Stomach (tissue), 9 donors: ENCODE results near the gene RPS5. TPM values are rescaled to one million over a fixed set of nuclear protein-coding genes. Genes with fewer than 3 reads are reported as not detected.

Experiments used
- DNase-seq, 2 donors: peaks; one replicate each; pipeline versions ENCODE4 v3.0.0 to v3.0.0-alpha.2; 2013 to 2019
- H3K27ac ChIP-seq, 5 donors: fragments of 200-600 bp in 4 of 5; sonication (generic) in 4 of 5; one replicate each; pipeline ENCODE4 v1.5.1; 2013 to 2019; ENCODE audit warnings: mild to moderate bottlenecking in 1 of 5, moderate library complexity in 1 of 5
- H3K27me3 ChIP-seq, 3 donors: fragments of 200-600 bp; sonication (generic); one replicate each; pipeline ENCODE4 v1.5.1; 2017 to 2019; ENCODE audit warnings: mixed run types in 1 of 3
- H3K36me3 ChIP-seq, 4 donors: fragments of 200-600 bp; sonication (generic); 1 replicate in 3 of 4; 2 replicates in 1 of 4; pipeline ENCODE4 v1.5.1; 2016 to 2019
- H3K4me1 ChIP-seq, 4 donors: fragments of 200-600 bp; sonication (generic); one replicate each; pipeline ENCODE4 v1.5.1; 2016 to 2019
- H3K4me3 ChIP-seq, 4 donors: fragments of 200-600 bp; sonication (generic) in 3 of 4; one replicate each; pipeline ENCODE4 v1.5.1; 2016 to 2019; ENCODE audit warnings: mild to moderate bottlenecking in 1 of 4
- H3K9me3 ChIP-seq, 4 donors: fragments of 200-600 bp; sonication (generic); one replicate each; pipeline ENCODE4 v1.5.1; 2016 to 2019
- CTCF ChIP-seq, 7 experiments: fragments of 450-650 bp in 4 of 7; fragments of 200-600 bp in 3 of 7; sonication (generic) in 3 of 7; IDR thresholded peaks; one replicate each; pipeline ENCODE4 v1.5.1; 2016 to 2019; ENCODE audit warnings: antibody characterized with exemption in 7 of 7, control low read depth in 2 of 7, mild to moderate bottlenecking in 1 of 7
- EP300 ChIP-seq: sonication (generic); formaldehyde crosslinking; IDR thresholded peaks from one replicate; pipeline ENCODE4 v1.6.1; 2017; ENCODE audit warnings: antibody characterized with exemption
- POLR2A ChIP-seq, 4 donors: fragments of 450-650 bp; IDR thresholded peaks; one replicate each; pipeline ENCODE4 v1.6.1; 2016; ENCODE audit warnings: antibody characterized with exemption in 4 of 4, control low read depth in 2 of 4, mild to moderate bottlenecking in 1 of 4, moderate library complexity in 1 of 4
- POLR2AphosphoS5 ChIP-seq, 3 donors: sonication (generic); formaldehyde crosslinking; IDR thresholded peaks; one replicate each; pipeline ENCODE4 v1.6.1; 2016; ENCODE audit warnings: antibody characterized with exemption in 3 of 3
- WGBS, 5 donors: extraction: QIAGEN DNeasy Blood & Tissue Kit in 3 of 5; methylation state at CpG; one replicate each; pipeline versions ENCODE4 v1.1.5 to v1.1.7; 2013 to 2018; 5-methylcytosine and 5-hydroxymethylcytosine counted together
- intact Hi-C: fragments of 100-400 bp; cut with DNase I; formaldehyde crosslinking; loops from one replicate; pipeline ENCODE4 v1.15.1; 2023; ENCODE audit warnings: low total_unique reads
- polyA plus RNA-seq, 3 donors: library from polyadenylated mRNA; stranded (reverse); fragments of 200-250 nt; gene quantifications; one replicate each; pipeline ENCODE4 v1.2.3, GENCODE V29; 2013
- total RNA-seq, 5 donors: library from RNA; depleted of rRNA; stranded (reverse); fragments of >200 nt; gene quantifications; one replicate each; pipeline versions ENCODE4 v1.1.0 to v1.2.3, GENCODE V29; 2014 to 2016
- donor health status: healthy with polysubstance abuse.
- donor health status: Bipolar disorder and iron deficiency.
- donor health status: healthy.

Gene RPS5
- total and polyA plus RNA-seq, 8 donors, result 801 to 2,322 (median 1,502) TPM

GRCh38 chr19:58395979-58396627 is 9.0 kb downstream of the RPS5 start:
- peaks cover 38 to 42% (median 41%) of the 10 kb centered on the region in 4 donors for H3K36me3 ChIP-seq
- 4 to 14% (median 5%) methylated on average over 8 to 75 of the region's 75 CpGs for WGBS, 5 donors
- peak overlapping the region in 2 of 4 donors; percentile 25 to 28 for H3K4me3 ChIP-seq
- TF ChIP-seq CTCF (IDR thresholded peaks at IDR 0.05) (no peak), EP300 (no peak)
- peak in 1 of 2 donors; percentile 45 for DNase-seq
- H3K9me3 ChIP-seq, result no peaks in the 10 kb centered on the region
- peaks cover 6 to 38% (median 13%) of the 10 kb centered on the region in 3 donors for H3K27me3 ChIP-seq
- H3K27ac ChIP-seq, result no peak overlapping the region
- intact Hi-C loops, result no loop called here
- peaks cover 21 to 51% (median 25%) of the 10 kb centered on the region in 4 donors for H3K4me1 ChIP-seq

- Histone ChIP-seq H3K9me3 (no peaks in the 10 kb centered on the region), H3K27me3 (peaks cover 6 to 38% (median 13%) of the 10 kb centered on the region in 3 donors), H3K27ac (no peak overlapping the region), H3K36me3 (peaks cover 30 to 34% (median 33%) of the 10 kb centered on the region in 4 donors), H3K4me3 (peak overlapping the region in 1 of 4 donors; percentile 28), H3K4me1 (peaks cover 25 to 52% (median 30%) of the 10 kb centered on the region in 4 donors)
- intact Hi-C loops, result no loop called here
- TF ChIP-seq POLR2AphosphoS5 (IDR thresholded peaks at IDR 0.05), result no peak
- TF ChIP-seq CTCF (IDR thresholded peaks at IDR 0.05), result no peak
- no peak for TF ChIP-seq EP300
- no peak for TF ChIP-seq POLR2A (IDR thresholded peaks at IDR 0.05)
- DNase-seq, result no peak
- WGBS, 5 donors, result 29 to 91% (median 33%) methylated on average over 5 to 58 of the region's 58 CpGs
Observed at GRCh38 chr19:58396691-58397532, 9.8 kb downstream of the RPS5 start.

GRCh38 chr19:58397533-58398037 is 10.5 kb downstream of the RPS5 start:
- 59 to 82% (median 64%) methylated on average over 6 to 7 of the region's 7 CpGs for WGBS, 5 donors
- no peak for TF ChIP-seq EP300
- no peak for TF ChIP-seq POLR2AphosphoS5 (IDR thresholded peaks at IDR 0.05)
- no peak for TF ChIP-seq POLR2A (IDR thresholded peaks at IDR 0.05)
- no peak for TF ChIP-seq CTCF (IDR thresholded peaks at IDR 0.05)
- Histone ChIP-seq H3K9me3 (no peaks in the 10 kb centered on the region), H3K27ac (no peak overlapping the region), H3K4me3 (no peak overlapping the region), H3K27me3 (peaks cover 6 to 38% (median 13%) of the 10 kb centered on the region in 3 donors), H3K4me1 (peaks cover 29 to 57% (median 34%) of the 10 kb centered on the region in 4 donors), H3K36me3 (peaks cover 25 to 28% (median 27%) of the 10 kb centered on the region in 4 donors)
- DNase-seq, result no peak
- intact Hi-C loops, result no loop called here

- H3K27ac ChIP-seq, result no peak overlapping the region
- H3K9me3 ChIP-seq, result no peaks in the 10 kb centered on the region
- no peak overlapping the region for H3K4me3 ChIP-seq
- no peak for TF ChIP-seq POLR2AphosphoS5 (IDR thresholded peaks at IDR 0.05)
- TF ChIP-seq CTCF (IDR thresholded peaks at IDR 0.05), result no peak
- no peak for TF ChIP-seq POLR2A (IDR thresholded peaks at IDR 0.05)
- no peak for TF ChIP-seq EP300
- peaks cover 20 to 23% (median 22%) of the 10 kb centered on the region in 4 donors for H3K36me3 ChIP-seq
- intact Hi-C loops, result no loop called here
- DNase-seq, result no peak
- H3K27me3 ChIP-seq, result peaks cover 6 to 38% (median 13%) of the 10 kb centered on the region in 3 donors
- H3K4me1 ChIP-seq, result peaks cover 29 to 57% (median 34%) of the 10 kb centered on the region in 4 donors
- 79 to 84% (median 83%) methylated on average over 4 of the region's 4 CpGs for WGBS, 5 donors
Observed at GRCh38 chr19:58398087-58398486, 11.0 kb downstream of the RPS5 start.
